Effector memory CD4-positive, alpha-beta T cell (primary cell): ENCODE results near the gene PGC.

Experiments
- DNase-seq, 3 donors: peaks; one replicate each; pipeline ENCODE4 v3.0.0-alpha.2; 2020
- H3K27ac ChIP-seq: 2 replicates; pipeline ENCODE4 v1.7.0; 2013; ENCODE audit warnings: mild to moderate bottlenecking, low read length, moderate library complexity; ENCODE audit not compliant: insufficient read depth, poor library complexity, severe bottlenecking
- H3K27me3 ChIP-seq: replicated peaks from 2 replicates; pipeline ENCODE4 v1.7.0; 2013; ENCODE audit warnings: mild to moderate bottlenecking, low read length; ENCODE audit not compliant: insufficient read depth, control insufficient read depth, poor library complexity, severe bottlenecking
- H3K36me3 ChIP-seq: 2 replicates; pipeline ENCODE4 v1.7.0; 2013; ENCODE audit warnings: mild to moderate bottlenecking, low read length, moderate library complexity; ENCODE audit not compliant: control insufficient read depth, insufficient read depth
- H3K4me1 ChIP-seq: 2 replicates; pipeline ENCODE4 v1.7.0; 2013; ENCODE audit warnings: low read length, mild to moderate bottlenecking; ENCODE audit not compliant: control insufficient read depth, insufficient read depth, poor library complexity, severe bottlenecking
- H3K4me3 ChIP-seq: 2 replicates; pipeline ENCODE4 v1.7.0; 2013; ENCODE audit warnings: low read length, low read depth, mild to moderate bottlenecking; ENCODE audit not compliant: insufficient read depth, poor library complexity, severe bottlenecking
- H3K9me3 ChIP-seq: 2 replicates; pipeline ENCODE4 v1.7.0; 2013; ENCODE audit warnings: mild to moderate bottlenecking, low read length, moderate library complexity; ENCODE audit not compliant: control insufficient read depth
- total RNA-seq, 3 donors: gene quantifications; one replicate each; lab custom pipeline; 2026; lab: John Stamatoyannopoulos, UW

Gene PGC
- total RNA-seq, result 0 reads per million in 3 donors

DNA sequence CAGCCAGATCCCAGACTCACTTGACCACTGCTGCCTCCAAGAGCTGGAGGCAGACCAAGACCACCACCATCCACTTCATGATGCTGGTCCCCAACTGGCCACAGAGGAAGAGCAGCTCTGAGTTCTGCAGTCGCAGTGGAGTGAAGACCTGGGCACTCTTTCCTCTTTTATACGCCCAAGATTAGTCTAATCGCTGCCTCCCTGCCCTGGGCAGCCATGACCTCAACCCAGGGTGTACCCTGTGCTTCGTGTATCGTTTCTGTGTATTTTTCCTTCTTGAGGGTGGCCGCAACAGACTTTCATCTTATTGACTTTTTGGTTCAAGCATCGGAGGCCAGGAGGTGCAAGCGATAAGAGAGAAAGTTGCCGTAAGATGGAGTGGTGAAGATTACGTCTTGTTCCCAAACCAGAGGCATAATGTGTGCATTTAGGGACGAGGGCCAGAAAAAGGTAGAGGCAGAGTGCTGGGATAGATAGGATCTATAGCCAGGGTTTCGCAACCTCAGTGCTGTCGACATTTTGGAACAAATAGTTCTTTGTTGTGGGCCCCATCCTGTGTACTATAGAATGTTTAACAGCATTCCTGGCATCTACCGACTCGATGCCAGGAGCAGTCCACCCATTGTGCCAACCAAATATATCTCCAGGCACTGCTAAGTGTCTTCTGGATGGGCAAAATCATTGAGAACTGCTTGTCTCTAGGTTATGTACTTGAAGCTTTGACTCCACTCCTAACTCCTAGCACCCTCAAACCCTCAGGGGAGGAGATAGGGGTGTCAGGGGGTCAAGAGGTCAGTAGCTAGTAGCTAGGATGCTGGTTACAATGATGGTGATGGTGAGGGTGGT, at the start of gene PGC:
PGC (minus strand) TSS at position 142 of the 846 bp plus-strand sequence; CDS start at position 79, 63 bp downstream.
- H3K4me3 ChIP-seq, result no peak within 1 kb of the TSS
- no peaks in the 10 kb centered on the region for H3K36me3 ChIP-seq
- DNase-seq, result no peak
- no peak within 1 kb of the TSS for H3K27ac ChIP-seq
- no peaks in the 10 kb centered on the region for H3K4me1 ChIP-seq
- no peaks in the 10 kb centered on the region for H3K9me3 ChIP-seq
- no peaks in the 10 kb centered on the region for H3K27me3 ChIP-seq

DNA sequence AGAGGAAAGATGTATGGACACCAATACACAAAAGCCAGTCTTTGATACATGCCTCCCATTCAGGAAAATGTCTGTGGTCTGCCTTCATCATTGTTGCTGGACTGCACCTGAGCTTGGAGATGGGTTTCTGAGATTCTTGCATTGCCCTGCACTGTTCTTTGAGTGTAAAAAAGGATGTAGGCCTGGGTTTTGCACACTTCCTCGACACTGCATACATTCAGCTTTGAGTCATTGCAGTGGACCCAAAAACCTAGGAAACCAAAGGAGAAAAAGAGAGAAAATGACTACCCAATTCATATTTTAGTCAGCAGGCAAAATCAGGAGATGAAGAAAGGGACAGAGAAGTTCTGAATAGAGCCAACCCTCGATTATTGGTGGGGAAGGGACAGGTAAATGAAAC, 49.3 kb upstream of the PGC start:
- no peaks in the 10 kb centered on the region for H3K4me1 ChIP-seq
- no peaks in the 10 kb centered on the region for H3K9me3 ChIP-seq
- H3K36me3 ChIP-seq, result peaks cover 13% of the 10 kb centered on the region
- H3K27me3 ChIP-seq, result no peaks in the 10 kb centered on the region
- no peak overlapping the region for H3K27ac ChIP-seq
- no peak overlapping the region for H3K4me3 ChIP-seq
- DNase-seq, result no peak

DNA sequence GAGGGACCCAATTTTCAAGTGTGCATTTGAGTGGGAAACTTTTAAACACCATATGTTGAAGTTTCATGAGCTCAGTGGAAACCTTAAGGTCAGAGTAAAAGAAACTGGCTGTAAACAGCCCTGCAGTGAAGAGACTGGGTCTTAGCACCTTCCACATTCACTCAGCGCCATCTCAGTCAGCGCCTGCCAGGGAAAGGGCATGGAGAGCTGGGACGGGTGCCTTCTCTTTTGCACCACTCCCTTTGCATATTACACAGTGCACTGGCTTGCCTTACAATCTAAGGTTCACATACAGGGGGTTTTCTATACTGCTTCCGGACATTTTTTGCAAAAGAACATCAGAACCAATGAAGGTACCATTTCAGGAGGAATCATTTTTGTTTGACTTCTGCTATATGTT, 44.8 kb upstream of the PGC start:
- no peak for DNase-seq
- H3K9me3 ChIP-seq, result no peaks in the 10 kb centered on the region
- peaks cover 33% of the 10 kb centered on the region for H3K36me3 ChIP-seq
- no peak overlapping the region for H3K27ac ChIP-seq
- H3K4me1 ChIP-seq, result no peaks in the 10 kb centered on the region
- no peak overlapping the region for H3K4me3 ChIP-seq
- H3K27me3 ChIP-seq, result no peaks in the 10 kb centered on the region

DNA sequence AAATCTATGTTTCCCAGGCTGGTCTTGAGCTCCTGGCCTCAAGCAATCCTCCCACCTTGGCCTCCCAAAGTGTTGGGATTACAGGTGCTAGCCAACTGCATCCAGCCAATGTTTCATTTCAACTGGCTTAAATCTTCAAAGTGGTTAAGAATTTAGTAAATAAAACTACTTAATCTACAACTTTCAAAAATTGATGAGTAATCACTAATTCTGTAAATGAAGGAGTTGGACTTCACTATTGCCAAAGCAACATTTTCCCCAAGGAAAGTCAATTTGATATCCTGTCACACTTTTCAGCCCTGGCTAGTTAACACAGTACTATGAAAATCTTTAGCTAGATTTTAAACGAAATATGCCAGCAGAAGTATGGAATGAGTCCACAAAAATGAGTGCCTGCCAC, 44.1 kb upstream of the PGC start:
- H3K27me3 ChIP-seq, result no peaks in the 10 kb centered on the region
- peaks cover under 1% of the 10 kb centered on the region for H3K4me1 ChIP-seq
- H3K9me3 ChIP-seq, result no peaks in the 10 kb centered on the region
- no peak for DNase-seq
- H3K27ac ChIP-seq, result no peak overlapping the region
- peaks cover 30% of the 10 kb centered on the region for H3K36me3 ChIP-seq
- no peak overlapping the region for H3K4me3 ChIP-seq

DNA sequence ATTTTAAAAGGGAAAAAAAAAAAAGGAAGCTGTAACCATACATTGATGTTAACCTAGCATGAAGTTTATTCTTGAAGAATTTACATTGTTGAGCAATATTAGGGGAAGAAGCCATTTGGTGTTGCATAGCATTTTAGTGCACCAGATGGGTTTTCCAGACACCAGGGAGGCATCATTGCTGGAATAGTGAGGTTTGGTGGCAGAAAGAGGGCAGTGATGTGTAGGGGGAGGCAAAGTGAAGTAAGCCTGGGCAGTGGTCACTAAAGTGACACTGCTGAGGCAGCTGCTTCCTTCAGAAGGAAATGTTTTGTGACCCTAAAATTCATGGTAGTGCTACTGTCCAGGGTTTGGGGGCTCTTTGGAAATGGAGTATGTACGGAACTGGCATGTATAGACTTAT, 42.8 kb upstream of the PGC start:
- no peak for DNase-seq
- Histone ChIP-seq H3K4me1 (peaks cover 5% of the 10 kb centered on the region), H3K4me3 (no peak overlapping the region), H3K9me3 (no peaks in the 10 kb centered on the region), H3K27me3 (no peaks in the 10 kb centered on the region), H3K27ac (no peak overlapping the region), H3K36me3 (peaks cover 30% of the 10 kb centered on the region)

DNA sequence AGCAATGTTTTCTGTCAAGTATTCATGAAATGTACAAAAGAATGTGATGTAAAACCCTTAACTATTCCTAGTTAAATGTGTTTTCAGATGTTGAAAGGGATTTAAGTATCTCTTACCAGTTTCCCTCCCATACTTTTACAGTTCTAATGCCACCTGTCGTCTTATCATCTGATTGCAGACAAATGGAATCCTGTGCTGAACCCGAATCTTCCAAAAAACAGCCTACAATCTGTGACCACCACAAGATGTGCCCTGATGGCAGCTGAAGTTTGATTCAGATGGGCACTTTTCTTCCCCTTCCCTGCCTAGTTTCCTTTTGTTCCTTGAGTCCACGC, 42.2 kb upstream of the PGC start:
- peaks cover 30% of the 10 kb centered on the region for H3K36me3 ChIP-seq
- no peaks in the 10 kb centered on the region for H3K27me3 ChIP-seq
- no peak overlapping the region for H3K27ac ChIP-seq
- no peak overlapping the region for H3K4me3 ChIP-seq
- DNase-seq, result no peak
- no peaks in the 10 kb centered on the region for H3K9me3 ChIP-seq
- H3K4me1 ChIP-seq, result peaks cover 5% of the 10 kb centered on the region

DNA sequence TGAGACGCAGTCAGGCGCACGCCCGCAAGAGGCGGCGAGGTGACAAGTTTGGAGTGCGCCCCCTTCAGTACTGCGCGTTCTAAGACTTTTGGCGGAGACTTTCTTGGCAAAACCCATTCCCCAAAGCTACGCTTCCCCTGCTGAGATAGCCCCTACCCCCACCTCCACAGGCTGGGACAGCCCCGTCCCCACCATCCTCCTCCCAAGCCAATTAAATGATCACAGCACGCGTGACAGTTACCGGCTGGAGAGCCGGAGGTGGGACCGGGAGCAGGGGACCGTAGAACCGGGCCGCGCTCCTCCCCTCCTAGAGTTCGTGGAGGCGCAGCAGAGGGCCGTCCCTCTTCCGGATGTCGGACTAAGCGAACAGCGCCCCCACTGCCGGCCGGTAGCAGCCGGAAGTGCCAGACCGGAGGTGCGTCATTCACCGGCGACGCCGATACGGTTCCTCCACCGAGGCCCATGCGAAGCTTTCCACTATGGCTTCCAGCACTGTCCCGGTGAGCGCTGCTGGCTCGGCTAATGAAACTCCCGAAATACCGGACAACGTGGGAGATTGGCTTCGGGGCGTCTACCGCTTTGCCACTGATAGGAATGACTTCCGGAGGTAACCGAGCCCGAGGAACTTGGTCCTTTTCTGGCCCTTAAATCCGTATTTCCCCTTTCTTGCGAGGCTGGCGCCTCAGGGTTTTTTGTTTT, 40.2 kb upstream of the PGC start, which contains the start of gene TOMM6:
TOMM6 (plus strand) TSS at position 476 of the 699 bp plus-strand sequence; CDS start at position 480, 4 bp downstream.
- peaks cover 5% of the 10 kb centered on the region for H3K4me1 ChIP-seq
- H3K36me3 ChIP-seq, result peaks cover 28% of the 10 kb centered on the region
- no peaks in the 10 kb centered on the region for H3K27me3 ChIP-seq
- DNase-seq, result peak; percentile 88 to 91 (median 90)
- peak within 1 kb of the TSS; percentile 84 for H3K4me3 ChIP-seq
- H3K27ac ChIP-seq, result peak within 1 kb of the TSS; percentile 87
- H3K9me3 ChIP-seq, result no peaks in the 10 kb centered on the region

DNA sequence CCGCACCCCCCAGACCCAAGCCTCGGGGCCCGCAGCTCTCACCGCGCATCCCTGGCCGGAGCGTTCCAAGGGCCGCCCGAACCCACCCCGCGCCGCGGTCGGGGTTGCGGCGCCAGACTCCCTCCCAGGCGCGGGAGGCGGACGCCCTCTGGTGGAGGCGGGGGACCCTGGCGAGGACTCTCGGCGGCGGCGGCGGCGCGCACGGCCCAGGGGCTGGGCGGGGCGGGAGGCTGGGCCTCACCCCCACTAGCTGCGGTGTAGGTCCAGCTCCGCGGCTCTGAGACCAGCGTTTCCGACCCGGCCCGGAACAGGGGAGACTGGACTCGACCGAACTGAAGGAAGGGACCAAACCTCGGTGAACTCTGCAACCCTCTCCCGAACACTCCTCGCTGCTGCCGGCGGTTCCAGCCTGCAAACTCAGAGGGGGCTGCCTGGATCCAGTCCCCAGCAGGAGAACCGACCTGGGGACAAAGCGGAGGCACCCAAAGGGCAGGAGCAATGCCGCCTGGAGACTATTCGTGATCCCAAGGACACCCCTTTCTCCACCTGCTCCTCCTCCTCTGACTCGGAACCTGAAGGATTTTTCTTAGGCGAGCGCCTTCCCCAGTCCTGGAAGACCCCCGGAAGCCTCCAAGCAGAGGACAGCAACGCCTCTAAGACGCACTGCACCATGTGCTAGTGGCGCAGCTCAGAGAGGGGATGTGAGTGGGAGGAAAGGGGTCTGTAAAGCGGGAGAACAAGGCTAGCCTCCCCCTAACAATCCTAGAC, 39.4 kb upstream of the PGC start:
- H3K4me1 ChIP-seq, result peaks cover 5% of the 10 kb centered on the region
- H3K9me3 ChIP-seq, result no peaks in the 10 kb centered on the region
- H3K27ac ChIP-seq, result peak overlapping the region; percentile 87
- peaks cover 20% of the 10 kb centered on the region for H3K36me3 ChIP-seq
- peak; percentile 70 to 81 (median 77) for DNase-seq
- H3K4me3 ChIP-seq, result peak overlapping the region; percentile 84
- no peaks in the 10 kb centered on the region for H3K27me3 ChIP-seq

DNA sequence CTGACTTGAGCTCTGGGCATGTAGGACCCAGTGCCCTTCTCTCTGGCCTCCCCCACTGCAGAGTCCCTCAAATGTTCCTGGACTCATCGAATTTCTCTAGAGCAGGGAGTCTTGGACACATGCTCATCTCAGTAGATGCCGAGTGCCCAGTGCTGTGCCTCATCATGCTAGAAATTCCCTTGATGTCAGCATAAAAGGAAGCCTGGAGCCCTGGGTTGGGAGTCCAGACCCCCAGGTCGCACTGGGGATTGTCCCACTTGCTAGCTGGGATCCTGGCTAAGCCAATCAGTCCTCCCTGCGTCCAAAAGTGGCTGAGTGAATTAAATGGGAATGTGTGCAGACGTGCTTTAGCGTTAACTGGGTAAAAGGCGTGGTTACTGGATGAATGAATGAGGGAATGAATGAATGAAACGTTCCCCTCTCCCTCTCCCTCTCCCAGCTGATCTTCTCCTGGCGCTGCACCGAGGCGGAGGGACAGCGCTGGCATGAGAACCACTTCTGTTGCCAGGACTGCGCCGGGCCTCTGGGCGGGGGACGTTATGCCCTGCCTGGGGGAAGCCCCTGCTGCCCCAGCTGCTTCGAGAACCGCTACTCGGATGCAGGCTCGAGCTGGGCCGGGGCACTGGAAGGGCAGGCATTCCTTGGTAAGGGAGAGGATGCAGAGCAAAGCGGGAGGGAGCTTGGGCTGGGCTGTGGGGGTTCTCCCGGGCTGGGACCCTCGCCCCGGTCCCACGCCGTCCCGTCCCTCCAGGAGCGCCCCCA, 38.7 kb upstream of the PGC start:
- no peak overlapping the region for H3K27ac ChIP-seq
- peaks cover 19% of the 10 kb centered on the region for H3K36me3 ChIP-seq
- H3K9me3 ChIP-seq, result no peaks in the 10 kb centered on the region
- peaks cover 11% of the 10 kb centered on the region for H3K4me1 ChIP-seq
- H3K27me3 ChIP-seq, result no peaks in the 10 kb centered on the region
- peak overlapping the region; percentile 84 for H3K4me3 ChIP-seq
- DNase-seq, result no peak
